ENCODE results near the gene DISC1. TPM values are rescaled to one million over a fixed set of nuclear protein-coding genes. Genes with fewer than 3 reads are reported as not detected.
"Not testable (repeated sequence)": the region's sequence is repeated elsewhere in the genome, so short reads cannot be mapped to it uniquely, and the experiment has no call there.

Gene DISC1
- total RNA-seq, 1 experiment from 2014 or later, result 9.8 TPM

DNA sequence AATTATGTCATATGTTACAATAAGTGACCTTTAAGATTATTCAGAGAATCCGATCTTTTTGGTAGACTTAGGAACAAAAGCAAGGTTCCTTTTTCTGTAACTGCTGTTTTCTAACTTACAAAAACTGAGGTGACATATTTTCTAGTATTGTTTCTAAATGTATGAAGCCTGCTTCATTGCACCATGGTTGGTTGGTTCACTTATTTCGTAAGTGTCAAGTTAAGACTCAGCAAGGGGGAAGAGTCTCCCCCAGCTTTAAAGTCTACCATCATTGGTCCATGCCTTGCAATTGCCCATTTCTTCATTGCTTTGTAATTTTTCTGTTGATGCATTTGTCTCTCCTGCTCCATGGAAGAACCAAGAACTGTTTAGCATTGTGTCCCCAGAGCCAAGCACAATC, 136.9 kb downstream of the DISC1 start:
- TF ChIP-seq, protein P1, sequence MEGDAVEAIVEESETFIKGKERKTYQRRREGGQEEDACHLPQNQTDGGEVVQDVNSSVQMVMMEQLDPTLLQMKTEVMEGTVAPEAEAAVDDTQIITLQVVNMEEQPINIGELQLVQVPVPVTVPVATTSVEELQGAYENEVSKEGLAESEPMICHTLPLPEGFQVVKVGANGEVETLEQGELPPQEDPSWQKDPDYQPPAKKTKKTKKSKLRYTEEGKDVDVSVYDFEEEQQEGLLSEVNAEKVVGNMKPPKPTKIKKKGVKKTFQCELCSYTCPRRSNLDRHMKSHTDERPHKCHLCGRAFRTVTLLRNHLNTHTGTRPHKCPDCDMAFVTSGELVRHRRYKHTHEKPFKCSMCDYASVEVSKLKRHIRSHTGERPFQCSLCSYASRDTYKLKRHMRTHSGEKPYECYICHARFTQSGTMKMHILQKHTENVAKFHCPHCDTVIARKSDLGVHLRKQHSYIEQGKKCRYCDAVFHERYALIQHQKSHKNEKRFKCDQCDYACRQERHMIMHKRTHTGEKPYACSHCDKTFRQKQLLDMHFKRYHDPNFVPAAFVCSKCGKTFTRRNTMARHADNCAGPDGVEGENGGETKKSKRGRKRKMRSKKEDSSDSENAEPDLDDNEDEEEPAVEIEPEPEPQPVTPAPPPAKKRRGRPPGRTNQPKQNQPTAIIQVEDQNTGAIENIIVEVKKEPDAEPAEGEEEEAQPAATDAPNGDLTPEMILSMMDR (IDR thresholded peaks at IDR 0.05; ENCODE audit: unreplicated experiment), result no peak
- BruUV-seq (replicated peaks), result no TSS peak
- DNase-seq, result no peak
- Mint-ChIP-seq H3K27ac (ENCODE audit: unreplicated experiment) (no peak overlapping the region), H3K4me3 (ENCODE audit: low read depth, unreplicated experiment) (no peak overlapping the region), H3K36me3 (ENCODE audit: insufficient read depth, unreplicated experiment) (no peaks in the 10 kb centered on the region), H3K4me1 (ENCODE audit: low read depth, unreplicated experiment) (no peaks in the 10 kb centered on the region), H3K27me3 (ENCODE audit: unreplicated experiment) (no peaks in the 10 kb centered on the region), H3K9me3 (ENCODE audit: low read depth, unreplicated experiment) (no peaks in the 10 kb centered on the region)
- CTCF ChIA-PET, result no interaction called here
- intact Hi-C loops (cut with micrococcal nuclease; ENCODE audit: unreplicated experiment), result no loop called here

DNA sequence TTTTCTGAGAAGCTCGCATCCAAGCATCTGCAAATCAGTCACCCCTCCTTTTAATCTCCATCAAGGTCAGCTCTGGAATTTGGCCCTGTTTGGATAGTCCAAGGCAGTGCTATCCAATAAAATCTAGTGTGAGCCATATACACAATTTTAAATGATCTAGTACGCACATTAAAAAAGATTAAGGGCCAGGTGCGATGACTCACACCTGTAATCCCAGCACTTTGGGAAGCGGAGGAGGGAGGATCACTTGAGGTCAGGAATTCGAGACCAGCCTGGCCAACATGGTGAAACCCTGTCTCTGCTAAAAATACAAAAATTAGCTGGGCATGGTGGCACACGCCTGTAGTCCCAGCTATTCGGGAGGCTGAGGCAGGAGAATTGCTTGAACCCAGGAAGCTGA, 139.2 kb downstream of the DISC1 start:
- H3K27me3 Mint-ChIP-seq (ENCODE audit: unreplicated experiment); intact Hi-C loops (cut with micrococcal nuclease; ENCODE audit: unreplicated experiment); BruUV-seq (replicated peaks); H3K4me1 Mint-ChIP-seq (ENCODE audit: low read depth, unreplicated experiment); H3K4me3 Mint-ChIP-seq (ENCODE audit: low read depth, unreplicated experiment); DNase-seq; H3K27ac Mint-ChIP-seq (ENCODE audit: unreplicated experiment); H3K36me3 Mint-ChIP-seq (ENCODE audit: insufficient read depth, unreplicated experiment); H3K9me3 Mint-ChIP-seq (ENCODE audit: low read depth, unreplicated experiment): not testable (repeated sequence)
- CTCF ChIA-PET, result interaction anchor here (1.0 kb wide), 1 partner anchor 9 kb away, joined by 3 read pairs; no protein-coding TSS in a partner anchor

DNA sequence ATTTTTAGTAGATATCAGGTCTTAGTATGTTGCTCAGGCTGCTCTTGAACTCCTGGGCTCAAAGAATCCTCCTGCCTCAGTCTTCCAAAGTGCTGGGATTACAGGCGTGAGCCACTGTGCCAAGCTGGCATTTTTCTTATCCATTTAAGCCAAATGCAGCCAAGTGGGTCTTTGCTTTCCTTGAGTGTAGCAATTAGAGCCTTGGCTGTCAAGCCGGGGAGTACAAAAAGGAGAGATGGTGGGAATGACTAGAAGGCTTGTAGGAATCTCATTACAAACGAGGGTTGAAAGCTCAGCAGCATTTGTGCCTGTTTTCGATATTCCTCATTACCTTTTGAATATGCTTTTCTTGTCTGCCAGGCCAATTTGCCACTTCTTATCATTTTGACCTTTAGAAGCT, 140.9 kb downstream of the DISC1 start:
- Mint-ChIP-seq H3K4me3 (ENCODE audit: low read depth, unreplicated experiment) (no peak overlapping the region), H3K9me3 (ENCODE audit: low read depth, unreplicated experiment) (no peaks in the 10 kb centered on the region), H3K4me1 (ENCODE audit: low read depth, unreplicated experiment) (no peaks in the 10 kb centered on the region), H3K27me3 (ENCODE audit: unreplicated experiment) (no peaks in the 10 kb centered on the region), H3K27ac (ENCODE audit: unreplicated experiment) (no peak overlapping the region), H3K36me3 (ENCODE audit: insufficient read depth, unreplicated experiment) (no peaks in the 10 kb centered on the region)
- TF ChIP-seq, protein P1 (IDR thresholded peaks at IDR 0.05; ENCODE audit: unreplicated experiment), result no peak
- CTCF ChIA-PET, result no interaction called here
- intact Hi-C loops (cut with micrococcal nuclease; ENCODE audit: unreplicated experiment), result no loop called here
- BruUV-seq (replicated peaks), result no TSS peak
- DNase-seq, result no peak

DNA sequence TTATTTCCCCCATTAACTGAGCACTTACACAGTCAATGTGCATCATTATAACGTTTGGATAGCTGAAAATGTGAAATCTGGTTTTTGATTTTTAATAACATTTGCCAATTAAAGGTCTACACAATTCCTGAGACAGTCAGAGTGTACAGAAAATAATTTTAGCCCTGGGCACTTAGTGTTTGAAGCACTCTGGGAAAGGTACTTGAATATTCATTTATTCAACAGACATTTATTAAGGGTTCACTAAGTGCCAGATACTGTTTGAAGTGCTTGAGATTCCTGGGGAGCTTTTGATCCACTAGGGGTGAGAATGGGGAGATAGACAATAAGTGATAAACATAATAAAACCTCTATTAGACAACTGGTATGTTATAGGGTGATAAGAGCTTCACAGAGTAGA, 141.8 kb downstream of the DISC1 start:
- no peak for DNase-seq
- H3K27ac Mint-ChIP-seq (ENCODE audit: unreplicated experiment), result no peak overlapping the region
- H3K27me3 Mint-ChIP-seq (ENCODE audit: unreplicated experiment), result no peaks in the 10 kb centered on the region
- BruUV-seq (replicated peaks), result no TSS peak
- H3K9me3 Mint-ChIP-seq (ENCODE audit: low read depth, unreplicated experiment), result no peaks in the 10 kb centered on the region
- CTCF ChIA-PET, result no interaction called here
- H3K4me3 Mint-ChIP-seq (ENCODE audit: low read depth, unreplicated experiment), result no peak overlapping the region
- no peaks in the 10 kb centered on the region for H3K36me3 Mint-ChIP-seq (ENCODE audit: insufficient read depth, unreplicated experiment)
- intact Hi-C loops (cut with micrococcal nuclease; ENCODE audit: unreplicated experiment), result no loop called here
- TF ChIP-seq, protein P1 (IDR thresholded peaks at IDR 0.05; ENCODE audit: unreplicated experiment), result no peak
- no peaks in the 10 kb centered on the region for H3K4me1 Mint-ChIP-seq (ENCODE audit: low read depth, unreplicated experiment)

DNA sequence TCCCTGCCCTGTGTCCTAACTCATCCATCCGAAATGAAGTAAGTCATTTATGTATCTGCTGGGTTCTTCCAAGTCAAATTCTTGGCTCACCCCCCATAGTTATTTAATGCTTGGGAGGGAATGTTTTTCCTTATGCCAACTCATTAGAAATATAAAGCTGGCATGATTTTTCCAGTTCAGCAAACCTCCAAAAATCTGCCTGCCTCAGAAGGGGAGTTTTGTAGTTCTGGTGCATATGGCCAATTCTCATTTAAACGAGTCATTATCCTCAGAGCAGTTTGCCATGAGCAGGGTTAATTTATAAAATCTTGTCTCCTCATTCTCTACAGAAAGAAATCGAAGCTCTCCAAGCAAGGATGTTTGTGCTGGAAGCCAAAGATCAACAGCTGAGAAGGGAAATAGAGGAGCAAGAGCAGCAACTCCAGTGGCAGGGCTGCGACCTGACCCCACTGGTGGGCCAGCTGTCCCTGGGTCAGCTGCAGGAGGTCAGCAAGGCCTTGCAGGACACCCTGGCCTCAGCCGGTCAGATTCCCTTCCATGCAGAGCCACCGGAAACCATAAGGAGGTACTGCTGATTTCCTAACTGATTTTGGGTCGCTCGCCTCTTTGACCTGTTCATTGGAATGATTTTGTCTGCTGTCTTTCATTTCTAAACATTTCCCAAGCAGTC, 144.1 kb downstream of the DISC1 start:
- DNase-seq, result no peak
- Mint-ChIP-seq H3K36me3 (ENCODE audit: insufficient read depth, unreplicated experiment) (no peaks in the 10 kb centered on the region), H3K27me3 (ENCODE audit: unreplicated experiment) (no peaks in the 10 kb centered on the region), H3K9me3 (ENCODE audit: low read depth, unreplicated experiment) (no peaks in the 10 kb centered on the region), H3K27ac (ENCODE audit: unreplicated experiment) (no peak overlapping the region), H3K4me1 (ENCODE audit: low read depth, unreplicated experiment) (no peaks in the 10 kb centered on the region), H3K4me3 (ENCODE audit: low read depth, unreplicated experiment) (no peak overlapping the region)
- no TSS peak for BruUV-seq (replicated peaks)
- CTCF ChIA-PET, result no interaction called here
- TF ChIP-seq, protein P1 (IDR thresholded peaks at IDR 0.05; ENCODE audit: unreplicated experiment), result no peak
- intact Hi-C loops (cut with micrococcal nuclease; ENCODE audit: unreplicated experiment), result no loop called here

All from Calu3 (cell line).